GM12874 (cell line): Measurements from ENCODE around the gene GJB4.

Source experiments
- CTCF ChIP-seq: IDR thresholded peaks from 2 replicates; pipeline ENCODE4 v1.5.1; 2011; ENCODE audit warnings: low read depth, mild to moderate bottlenecking, control low read depth, low read length, moderate library complexity; ENCODE audit not compliant: insufficient read depth

GJB4 gene

GRCh38 chr1:34786521-34787325, 27.2 kb downstream of the GJB4 start:
- peak; percentile 90 for TF ChIP-seq CTCF

GRCh38 chr1:34787461-34788420, 28.2 kb downstream of the GJB4 start:
- TF ChIP-seq CTCF = peak; percentile 22; the same call in 1 of the 2 replicates

DNA sequence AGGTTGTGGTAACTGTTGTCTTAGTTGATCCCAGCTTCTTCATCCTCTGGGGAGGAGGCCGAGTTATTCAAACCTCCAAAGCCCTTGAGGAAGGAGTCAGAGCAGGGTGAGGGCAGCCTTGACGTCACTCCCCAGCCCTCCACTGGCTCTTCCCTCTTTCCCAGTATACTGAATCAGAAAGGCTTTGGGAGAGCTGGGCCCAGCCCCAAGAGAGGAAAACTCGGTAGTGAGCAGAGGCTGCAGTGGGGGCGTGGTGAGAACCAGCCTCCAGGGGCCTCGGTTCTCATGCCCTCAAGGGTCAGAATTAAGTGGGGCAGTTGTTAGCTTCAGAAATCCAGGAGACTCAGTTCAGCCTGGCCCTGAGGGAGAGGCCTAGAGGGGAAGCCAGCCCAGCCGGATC, 31.4 kb downstream of the GJB4 start:
- no peak for TF ChIP-seq CTCF

DNA sequence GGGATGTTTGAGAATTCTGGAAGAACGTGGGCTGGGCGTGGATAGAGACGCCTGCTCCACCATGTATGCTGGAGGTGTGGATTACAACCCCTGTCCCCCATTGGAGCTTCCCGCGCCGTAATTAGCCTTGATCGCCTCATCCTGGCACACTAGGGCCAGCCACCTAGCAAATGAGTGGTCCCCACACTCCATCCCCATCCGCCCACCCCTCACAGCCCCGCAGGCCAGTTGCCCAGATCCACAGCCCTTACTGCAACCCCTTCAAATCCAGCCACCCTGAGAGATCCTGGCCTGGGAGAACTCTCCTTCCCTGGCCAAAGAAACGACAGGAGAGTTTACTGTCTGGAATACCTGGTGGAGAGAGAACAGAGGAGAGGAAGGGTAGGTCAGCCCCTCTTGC, 32.9 kb downstream of the GJB4 start:
- no peak for TF ChIP-seq CTCF

DNA sequence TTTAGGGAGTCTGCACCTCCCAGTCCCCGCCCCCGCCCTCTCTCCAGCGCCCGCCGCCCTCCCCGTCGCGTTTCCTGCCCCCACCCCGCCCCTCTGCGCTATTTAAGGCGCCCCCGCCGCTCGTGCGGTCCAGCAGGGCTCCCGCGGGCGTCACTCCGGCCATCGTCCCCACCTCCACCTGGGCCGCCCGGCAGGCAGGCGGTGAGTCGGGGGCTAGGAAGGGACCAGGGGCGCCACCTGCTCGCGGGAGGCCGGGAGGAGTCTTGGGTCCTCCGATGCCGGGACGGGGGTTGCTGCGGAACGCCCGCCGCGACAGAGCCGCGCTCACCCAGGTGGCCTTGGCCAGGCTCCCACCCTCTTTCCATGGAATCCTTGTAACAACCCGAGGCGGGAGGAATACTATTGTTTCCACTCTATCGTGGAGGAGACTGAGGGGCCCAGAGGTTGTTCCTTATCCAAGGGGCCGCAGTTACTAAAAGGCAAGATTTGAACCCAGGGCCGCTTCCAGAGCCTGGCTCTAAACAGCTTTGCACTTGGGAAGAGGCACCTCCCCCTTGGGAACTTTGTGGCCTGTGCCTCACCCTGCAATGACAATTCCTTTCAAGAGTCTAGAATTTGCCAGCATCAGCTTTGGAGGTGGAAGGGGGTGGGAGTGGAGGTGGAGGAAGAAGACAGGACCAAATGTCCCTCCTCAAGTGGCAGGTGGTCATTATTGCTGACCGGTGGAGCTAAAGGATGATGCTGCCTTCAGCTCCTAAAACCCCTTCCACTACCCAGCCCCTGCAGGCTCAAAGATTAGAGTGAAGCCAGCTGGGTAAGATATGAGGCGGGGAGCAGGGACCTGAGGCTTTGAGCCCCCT, 33.6 kb downstream of the GJB4 start, which contains the start of gene GJA4:
TSS of gene GJA4 (plus strand) at position 132 of the 860 bp plus-strand sequence. CDS start 1,215 bp downstream, outside the sequence.
- no peak for TF ChIP-seq CTCF

DNA sequence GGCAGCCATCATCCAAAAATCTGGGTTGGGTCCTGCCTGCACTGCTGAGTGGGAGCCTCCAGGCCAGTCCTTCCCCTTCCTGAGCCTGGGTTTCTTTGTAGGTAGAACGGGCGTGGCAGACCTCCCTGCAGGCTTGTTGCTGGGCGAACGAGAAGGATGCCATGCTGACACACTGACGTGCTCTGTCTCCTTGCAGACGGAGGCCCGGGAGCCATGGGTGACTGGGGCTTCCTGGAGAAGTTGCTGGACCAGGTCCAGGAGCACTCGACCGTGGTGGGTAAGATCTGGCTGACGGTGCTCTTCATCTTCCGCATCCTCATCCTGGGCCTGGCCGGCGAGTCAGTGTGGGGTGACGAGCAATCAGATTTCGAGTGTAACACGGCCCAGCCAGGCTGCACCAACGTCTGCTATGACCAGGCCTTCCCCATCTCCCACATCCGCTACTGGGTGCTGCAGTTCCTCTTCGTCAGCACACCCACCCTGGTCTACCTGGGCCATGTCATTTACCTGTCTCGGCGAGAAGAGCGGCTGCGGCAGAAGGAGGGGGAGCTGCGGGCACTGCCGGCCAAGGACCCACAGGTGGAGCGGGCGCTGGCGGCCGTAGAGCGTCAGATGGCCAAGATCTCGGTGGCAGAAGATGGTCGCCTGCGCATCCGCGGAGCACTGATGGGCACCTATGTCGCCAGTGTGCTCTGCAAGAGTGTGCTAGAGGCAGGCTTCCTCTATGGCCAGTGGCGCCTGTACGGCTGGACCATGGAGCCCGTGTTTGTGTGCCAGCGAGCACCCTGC, 34.7 kb downstream of the GJB4 start:
- TF ChIP-seq CTCF = no peak
